Aorta (tissue), 5 donors: ENCODE results near the gene JPH2. TPM values are rescaled to one million over a fixed set of nuclear protein-coding genes. Genes with fewer than 3 reads are reported as not detected.

ENCODE experiments used
- ATAC-seq: fragments of 200-7000 bp; cut with Tn5 transposase; one replicate; pipeline ENCODE4 v1.9.1; 2022; ENCODE audit warnings: moderate library complexity; ENCODE audit not compliant: low FRiP score
- DNase-seq, 2 donors: peaks; one replicate each; pipeline ENCODE4 v3.0.0-alpha.2; 2020
- H3K27ac ChIP-seq, 2 donors: one replicate each; pipeline ENCODE4 v1.5.1; 2013; ENCODE audit warnings: low read length in 2 of 2, mild to moderate bottlenecking in 2 of 2, moderate library complexity in 2 of 2, control low read depth in 1 of 2, inconsistent platforms in 1 of 2, low read depth in 1 of 2
- H3K27me3 ChIP-seq, 2 donors: one replicate each; pipeline ENCODE4 v1.6.1; 2013; ENCODE audit warnings: control low read depth in 1 of 2, low read length in 1 of 2, mild to moderate bottlenecking in 1 of 2, moderate library complexity in 1 of 2; ENCODE audit not compliant: insufficient read depth in 2 of 2, control insufficient read depth in 1 of 2
- H3K36me3 ChIP-seq, 2 donors: one replicate each; pipeline ENCODE4 v1.6.1; 2013; ENCODE audit warnings: control low read depth in 1 of 2, low read length in 1 of 2, mild to moderate bottlenecking in 1 of 2; ENCODE audit not compliant: insufficient read depth in 2 of 2, control insufficient read depth in 1 of 2
- H3K4me1 ChIP-seq, 2 donors: one replicate each; pipeline ENCODE4 v1.6.1; 2013; ENCODE audit warnings: low read length in 2 of 2, control low read depth in 1 of 2, mild to moderate bottlenecking in 1 of 2, moderate library complexity in 1 of 2; ENCODE audit not compliant: insufficient read depth in 2 of 2, control insufficient read depth in 1 of 2
- H3K4me3 ChIP-seq, 2 donors: one replicate each; pipeline ENCODE4 v1.5.1; 2013; ENCODE audit warnings: low read length in 2 of 2, control low read depth in 1 of 2, mild to moderate bottlenecking in 1 of 2
- H3K9me3 ChIP-seq: one replicate; pipeline ENCODE4 v1.6.1; 2013; ENCODE audit warnings: mild to moderate bottlenecking, low read length; ENCODE audit not compliant: control insufficient read depth
- WGBS, 2 donors: extraction: QIAGEN DNeasy Blood & Tissue Kit; methylation state at CpG; one replicate each; pipeline ENCODE4 v1.1.7; 2013; 5-methylcytosine and 5-hydroxymethylcytosine counted together
- intact Hi-C, 2 donors: fragments of 100-400 bp; cut with DNase I; formaldehyde crosslinking; loops; one replicate each; pipeline versions ENCODE4 v1.14.2 to v1.15.0; 2022
- polyA plus RNA-seq, 2 donors: library from polyadenylated mRNA; stranded (reverse); fragments of 200-250 nt; gene quantifications; one replicate each; pipeline ENCODE4 v1.2.3, GENCODE V29; 2013
- total RNA-seq, 2 donors: library from RNA; stranded (reverse); fragmentation: NEBNext Ultra II Directional; extraction: Animal tissue kit (Norgen Biotek cat#: 25700); gene quantifications; one replicate each; pipeline ENCODE4 v1.2.1, GENCODE V29; 2021
- donor health status: healthy with polysubstance abuse.
- donor health status: Bipolar disorder and iron deficiency.
- donor health status: DM: no; HTN: no; CAD: no.
- donor health status: DM: no; HTN: no; CAD: no.
- donor health status: DM: yes; HTN: yes; CAD: no.

Gene JPH2
- total and polyA plus RNA-seq, 4 donors: 12.8 to 140 (median 41.4) TPM

DNA sequence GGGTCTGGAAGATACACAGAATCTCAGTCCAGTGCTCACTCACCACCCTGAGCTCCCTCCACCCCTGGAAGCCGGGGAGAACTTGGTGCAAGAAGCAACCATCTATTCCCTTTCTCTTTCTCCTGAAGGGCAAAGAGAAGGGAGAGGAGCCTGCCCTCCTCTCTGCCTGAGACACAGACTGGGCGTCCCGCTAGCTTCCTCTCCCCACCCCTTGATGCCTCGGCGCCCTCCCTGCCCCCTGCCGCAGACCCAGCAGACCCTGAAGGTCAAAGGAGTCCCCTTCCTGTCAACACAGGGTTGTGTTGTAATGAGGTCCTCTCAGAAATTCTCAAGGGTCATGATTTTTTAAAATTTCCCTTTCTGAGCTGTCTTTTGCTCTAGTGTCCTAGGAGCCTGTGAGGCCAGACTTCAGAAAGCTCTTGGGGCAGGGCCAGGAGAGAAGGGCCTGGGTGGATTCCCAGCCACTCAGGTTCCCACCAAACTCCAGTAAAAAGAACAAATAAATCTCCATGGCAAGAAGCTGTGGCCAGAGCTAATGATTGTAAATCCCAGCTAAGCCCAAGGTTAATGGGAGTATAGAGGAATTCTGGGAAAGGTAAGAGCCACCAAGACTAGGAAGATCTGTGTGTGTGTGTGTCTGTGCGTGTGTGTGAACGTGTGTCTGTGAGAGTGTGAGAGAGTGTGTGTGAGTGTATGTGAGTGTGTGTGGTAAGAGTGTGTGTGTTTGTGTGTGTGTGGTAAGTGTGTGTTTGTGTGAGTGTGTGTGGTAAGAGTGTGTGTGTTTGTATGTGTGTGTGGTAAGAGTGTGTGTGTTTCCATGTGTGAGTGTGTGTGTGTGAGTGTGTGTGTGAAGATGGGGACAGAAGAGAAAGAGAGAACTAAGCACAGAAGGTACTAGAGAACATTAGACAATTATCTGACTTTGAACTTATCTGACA lies 1.1 kb upstream of the JPH2 start:
- WGBS, 2 donors: 10 to 11% methylated on average over 7 to 8 of the region's 8 CpGs
- DNase-seq (peak; percentile 47 to 74), ATAC-seq (peak; percentile 33)
- peaks cover 0 to 4% of the 10 kb centered on the region in 2 donors for H3K4me1 ChIP-seq
- peak overlapping the region; percentile 63 to 96 for H3K27ac ChIP-seq
- H3K9me3 ChIP-seq: no peaks in the 10 kb centered on the region
- no peaks in the 10 kb centered on the region for H3K27me3 ChIP-seq
- H3K4me3 ChIP-seq: peak overlapping the region in 1 of 2 donors; percentile 18
- no peaks in the 10 kb centered on the region for H3K36me3 ChIP-seq
- intact Hi-C loops: loop anchor here (2.0 to 10.0 kb wide), 4 partner anchors 36 to 1647 kb away; partner anchors contain the start of gene SNX21 (in 1 of the 2)

- Histone ChIP-seq H3K27ac (peak overlapping the region; percentile 63 to 80), H3K4me3 (peak overlapping the region; percentile 68 to 81), H3K9me3 (no peaks in the 10 kb centered on the region), H3K36me3 (no peaks in the 10 kb centered on the region), H3K27me3 (no peaks in the 10 kb centered on the region), H3K4me1 (peaks cover 0 to 4% of the 10 kb centered on the region in 2 donors)
- DNase-seq (peak; percentile 48 to 71), ATAC-seq (peak; percentile 4)
- intact Hi-C loops: loop anchor here (2.0 to 10.0 kb wide), 4 partner anchors 34 to 1648 kb away; partner anchors contain the start of gene SNX21 (in 1 of the 2)
- WGBS, 2 donors: 3% methylated on average over 14 of the region's 14 CpGs
Measured at GRCh38 chr20:44186674-44187053, 324 bp downstream of the JPH2 start.

GRCh38 chr20:44186201-44186600 lies 787 bp downstream of the JPH2 start:
- peaks cover 0 to 4% of the 10 kb centered on the region in 2 donors for H3K4me1 ChIP-seq
- WGBS, 2 donors: 7 to 12% methylated on average over 14 of the region's 14 CpGs
- ATAC-seq: no peak

DNA sequence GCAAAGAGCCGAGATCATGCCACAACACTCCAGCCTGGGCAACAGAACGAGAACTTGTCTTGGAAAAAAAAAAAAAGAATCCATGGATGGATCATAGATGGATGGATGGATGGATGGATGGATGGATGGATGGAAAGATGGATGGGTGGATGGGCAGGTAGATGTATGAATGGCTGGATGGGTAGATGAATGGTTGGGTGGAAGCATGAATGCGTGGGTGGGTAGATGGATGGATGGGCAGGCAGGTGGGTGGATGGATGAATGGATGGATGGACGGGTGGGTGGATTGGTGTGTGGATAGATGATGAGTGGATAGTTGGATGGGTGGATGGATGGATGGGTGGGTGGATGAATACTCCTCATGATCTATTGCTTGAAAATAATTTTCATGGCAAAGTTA lies 1.4 kb downstream of the JPH2 start:
- Histone ChIP-seq H3K9me3 (no peaks in the 10 kb centered on the region), H3K27ac (peak overlapping the region in 1 of 2 donors; percentile 9), H3K27me3 (no peaks in the 10 kb centered on the region), H3K4me1 (peaks cover 0 to 4% of the 10 kb centered on the region in 2 donors), H3K4me3 (peak overlapping the region; percentile 68 to 81), H3K36me3 (no peaks in the 10 kb centered on the region)
- no peak for ATAC-seq
- intact Hi-C loops: loop anchor here in 1 of 2 donors (5.0 to 10.0 kb wide), 3 partner anchors 33 to 1649 kb away; partner anchors contain the start of gene SNX21
- DNase-seq: no peak
- 34 to 46% methylated on average over 4 of the region's 4 CpGs for WGBS, 2 donors

More at GRCh38 chr20:44186201-44186600, 787 bp downstream of the JPH2 start:
- Histone ChIP-seq H3K27ac (peak overlapping the region; percentile 63 to 80), H3K27me3 (no peaks in the 10 kb centered on the region), H3K36me3 (no peaks in the 10 kb centered on the region), H3K9me3 (no peaks in the 10 kb centered on the region), H3K4me3 (peak overlapping the region; percentile 68 to 81)
- intact Hi-C loops: loop anchor here (2.0 to 10.0 kb wide), 4 partner anchors 34 to 1649 kb away; partner anchors contain the start of gene SNX21 (in 1 of the 2)
- DNase-seq: peak in 1 of 2 donors; percentile 70

DNA sequence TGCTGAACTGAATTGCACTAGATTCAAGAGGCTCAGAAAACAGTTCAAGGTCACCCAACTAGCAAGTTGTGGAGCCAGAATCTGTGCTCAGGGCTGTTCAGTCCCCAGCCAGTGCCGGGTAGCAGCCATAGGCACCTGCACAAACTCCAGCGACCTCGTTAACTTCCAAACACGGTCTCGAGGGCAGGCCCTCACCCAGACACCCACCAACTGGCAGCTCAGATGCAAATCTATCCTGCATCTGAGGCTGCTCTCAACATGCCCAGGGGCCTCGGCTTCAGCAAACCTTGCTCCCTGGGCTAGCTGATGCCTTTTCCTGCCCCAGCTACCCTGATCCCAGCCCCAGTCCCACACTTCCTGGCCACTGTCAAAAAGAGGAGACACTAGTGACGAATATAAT lies 3.7 kb downstream of the JPH2 start:
- H3K27me3 ChIP-seq: no peaks in the 10 kb centered on the region
- intact Hi-C loops: loop anchor here in 1 of 2 donors (10.0 kb wide), 1 partner anchor 1652 kb away; the partner anchor contains the start of gene SNX21
- H3K4me3 ChIP-seq: peak overlapping the region; percentile 37 to 47
- no peaks in the 10 kb centered on the region for H3K9me3 ChIP-seq
- no peaks in the 10 kb centered on the region for H3K36me3 ChIP-seq
- H3K27ac ChIP-seq: peak overlapping the region; percentile 64 to 68
- ATAC-seq (no peak), DNase-seq (peak in 1 of 2 donors; percentile 39)
- whole genome bisulfite sequencing, 2 donors: 8 to 12% methylated on average over 7 of the region's 7 CpGs
- peaks cover 0 to 4% of the 10 kb centered on the region in 2 donors for H3K4me1 ChIP-seq

- Histone ChIP-seq H3K36me3 (no peaks in the 10 kb centered on the region), H3K4me1 (peaks cover 0 to under 1% of the 10 kb centered on the region in 2 donors), H3K9me3 (no peaks in the 10 kb centered on the region), H3K27ac (peak overlapping the region; percentile 20 to 68), H3K27me3 (no peaks in the 10 kb centered on the region), H3K4me3 (peak overlapping the region; percentile 37 to 47)
- DNase-seq: no peak
- intact Hi-C loops: loop anchor here in 1 of 2 donors (10.0 kb wide), 1 partner anchor 1652 kb away; the partner anchor contains the start of gene SNX21
- WGBS, 2 donors: 37 to 39% methylated on average over 3 of the region's 3 CpGs
- ATAC-seq: no peak
Measured at GRCh38 chr20:44182863-44183262, 4.1 kb downstream of the JPH2 start.

- H3K4me3 ChIP-seq: peak overlapping the region in 1 of 2 donors; percentile 15
- H3K4me1 ChIP-seq: peaks cover 0 to 2% of the 10 kb centered on the region in 2 donors
- WGBS, 2 donors: 9 to 13% methylated on average over 13 of the region's 13 CpGs
- no peaks in the 10 kb centered on the region for H3K36me3 ChIP-seq
- ATAC-seq (no peak), DNase-seq (peak in 1 of 2 donors; percentile 71)
- no peaks in the 10 kb centered on the region for H3K27me3 ChIP-seq
- intact Hi-C loops: loop anchor here in 1 of 2 donors (10.0 kb wide), 1 partner anchor 1653 kb away; the partner anchor contains the start of gene SNX21
- peak overlapping the region; percentile 20 to 68 for H3K27ac ChIP-seq
- no peaks in the 10 kb centered on the region for H3K9me3 ChIP-seq
Measured at GRCh38 chr20:44182135-44182765, 4.7 kb downstream of the JPH2 start.

GRCh38 chr20:44181611-44182010 lies 5.4 kb downstream of the JPH2 start:
- no peaks in the 10 kb centered on the region for H3K9me3 ChIP-seq
- H3K4me3 ChIP-seq: peak overlapping the region; percentile 1 to 15
- ATAC-seq: peak; percentile 2
- H3K27ac ChIP-seq: peak overlapping the region; percentile 76 to 81
- intact Hi-C loops: loop anchor here in 1 of 2 donors (2.0 to 10.0 kb wide), 2 partner anchors 15 to 1653 kb away; partner anchors contain the start of gene SNX21
- DNase-seq: peak in 1 of 2 donors; percentile 53
- no peaks in the 10 kb centered on the region for H3K36me3 ChIP-seq
- 15 to 17% methylated on average over 11 of the region's 11 CpGs for WGBS, 2 donors
- H3K4me1 ChIP-seq: peaks cover 0 to 2% of the 10 kb centered on the region in 2 donors
- no peaks in the 10 kb centered on the region for H3K27me3 ChIP-seq
